ENCODE data around the gene KLHDC8A. TPM values are rescaled to one million over a fixed set of nuclear protein-coding genes. Genes with fewer than 3 reads are reported as not detected.
A peak's percentile ranks its signal among the peaks of the same experiment; 100 is the strongest.

KLHDC8A gene
- total and polyA plus RNA-seq, 12 donors, result 5.1 to 74.9 (median 38.8) TPM

- TF ChIP-seq, protein P1, sequence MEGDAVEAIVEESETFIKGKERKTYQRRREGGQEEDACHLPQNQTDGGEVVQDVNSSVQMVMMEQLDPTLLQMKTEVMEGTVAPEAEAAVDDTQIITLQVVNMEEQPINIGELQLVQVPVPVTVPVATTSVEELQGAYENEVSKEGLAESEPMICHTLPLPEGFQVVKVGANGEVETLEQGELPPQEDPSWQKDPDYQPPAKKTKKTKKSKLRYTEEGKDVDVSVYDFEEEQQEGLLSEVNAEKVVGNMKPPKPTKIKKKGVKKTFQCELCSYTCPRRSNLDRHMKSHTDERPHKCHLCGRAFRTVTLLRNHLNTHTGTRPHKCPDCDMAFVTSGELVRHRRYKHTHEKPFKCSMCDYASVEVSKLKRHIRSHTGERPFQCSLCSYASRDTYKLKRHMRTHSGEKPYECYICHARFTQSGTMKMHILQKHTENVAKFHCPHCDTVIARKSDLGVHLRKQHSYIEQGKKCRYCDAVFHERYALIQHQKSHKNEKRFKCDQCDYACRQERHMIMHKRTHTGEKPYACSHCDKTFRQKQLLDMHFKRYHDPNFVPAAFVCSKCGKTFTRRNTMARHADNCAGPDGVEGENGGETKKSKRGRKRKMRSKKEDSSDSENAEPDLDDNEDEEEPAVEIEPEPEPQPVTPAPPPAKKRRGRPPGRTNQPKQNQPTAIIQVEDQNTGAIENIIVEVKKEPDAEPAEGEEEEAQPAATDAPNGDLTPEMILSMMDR (IDR thresholded peaks at IDR 0.05), result no peak
- no peak for TF ChIP-seq POLR2A (IDR thresholded peaks at IDR 0.05)
- H3K9me3 ChIP-seq (replicated peaks in 1 of 3), result no peaks in the 10 kb centered on the region
- no peak overlapping the region for H3K4me3 ChIP-seq
- no peak for DNase-seq
- H3K4me1 ChIP-seq (replicated peaks in 1 of 2), result no peaks in the 10 kb centered on the region
- H3K27ac ChIP-seq, result no peak overlapping the region
- no peaks in the 10 kb centered on the region for H3K27me3 ChIP-seq
- WGBS, 4 donors, result 92 to 95% (median 94%) methylated on average over 2 to 19 of the region's 19 CpGs; no CpG with 5 or more reads in 1 of the 4 donors
- intact Hi-C loops (cut with DNase I), result no loop called here
- peaks cover 0 to 67% of the 10 kb centered on the region in 2 donors for H3K36me3 ChIP-seq (replicated peaks in 1 of 2)
Measured at GRCh38 chr1:205304046-205304694, 52.6 kb downstream of the KLHDC8A start.

DNA sequence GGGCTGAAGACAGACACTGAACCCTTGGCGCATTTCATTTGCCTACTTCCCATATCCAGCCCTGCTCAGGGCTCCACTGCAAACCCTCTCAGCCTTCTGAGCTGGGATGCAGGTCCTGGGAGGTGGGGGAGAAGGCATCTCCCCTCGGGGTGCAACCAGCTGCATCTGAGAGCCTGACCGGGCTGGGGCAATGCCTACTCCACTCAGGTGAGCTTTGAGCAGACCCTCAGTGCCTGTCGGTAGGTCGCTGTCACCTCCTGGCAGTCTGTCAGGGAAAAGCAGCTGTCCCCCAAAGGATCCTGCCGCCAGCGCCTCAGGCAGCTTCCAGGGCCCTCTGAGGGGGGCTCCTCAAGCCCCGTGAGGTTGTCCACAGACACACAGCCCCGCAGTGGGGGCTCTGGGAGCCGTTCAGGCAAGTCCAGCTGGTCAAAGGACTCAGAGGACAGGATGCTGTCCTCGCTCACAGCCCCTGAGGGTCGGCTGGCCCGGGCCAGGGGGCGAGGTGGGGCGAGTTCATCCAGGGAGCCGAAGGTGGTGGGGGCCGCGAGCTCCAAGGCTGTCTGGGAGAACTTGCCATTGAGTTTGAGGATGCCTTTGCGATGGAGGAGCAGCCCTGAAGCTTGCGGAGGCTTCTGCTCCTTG lies 53.4 kb downstream of the KLHDC8A start:
- intact Hi-C loops (cut with DNase I), result no loop called here
- 90 to 96% (median 91%) methylated on average over 5 to 20 of the region's 20 CpGs for WGBS, 4 donors
- no peak for DNase-seq
- H3K27me3 ChIP-seq, result no peaks in the 10 kb centered on the region
- peaks cover 0 to 61% of the 10 kb centered on the region in 2 donors for H3K36me3 ChIP-seq (replicated peaks in 1 of 2)
- no peak overlapping the region for H3K4me3 ChIP-seq
- no peaks in the 10 kb centered on the region for H3K9me3 ChIP-seq (replicated peaks in 1 of 3)
- no peaks in the 10 kb centered on the region for H3K4me1 ChIP-seq (replicated peaks in 1 of 2)
- H3K27ac ChIP-seq, result no peak overlapping the region
- TF ChIP-seq, protein P1 (IDR thresholded peaks at IDR 0.05), result no peak
- no peak for TF ChIP-seq POLR2A (IDR thresholded peaks at IDR 0.05)

DNA sequence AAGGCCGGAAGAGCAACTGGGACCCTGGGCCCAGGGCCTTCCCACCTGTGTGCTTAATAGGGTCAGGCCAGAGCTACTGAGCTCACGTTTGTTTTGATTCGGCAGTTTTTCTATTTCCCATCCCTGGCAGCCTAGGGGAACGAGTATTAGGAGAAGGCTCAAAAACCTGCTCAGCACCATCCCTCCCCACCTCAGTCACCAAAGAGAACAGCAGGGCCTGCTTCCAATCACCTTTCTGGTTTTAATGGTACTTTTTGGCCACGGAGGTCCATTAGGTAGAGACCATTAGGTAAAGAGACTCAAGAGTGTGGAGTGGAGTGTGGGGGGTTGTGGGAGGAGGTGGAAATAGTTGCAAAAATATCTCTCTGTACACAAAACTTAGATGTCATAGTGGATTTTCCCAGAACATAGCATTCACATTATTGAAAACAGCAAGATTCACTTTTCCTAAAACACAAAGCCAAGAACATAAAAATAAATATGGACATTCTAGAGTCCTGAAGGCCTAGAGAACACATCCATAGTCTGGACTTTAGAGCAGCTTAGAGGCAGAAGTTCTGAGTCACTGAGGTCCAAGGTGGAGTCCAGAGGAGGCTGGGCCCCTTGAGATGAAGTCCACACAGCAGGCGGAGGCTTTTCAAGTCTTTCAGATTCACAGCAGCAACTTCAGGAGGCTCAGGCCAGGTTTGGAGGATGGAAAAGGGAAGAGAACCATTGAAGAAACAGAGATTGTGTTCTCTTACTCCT lies 54.7 kb downstream of the KLHDC8A start:
- TF ChIP-seq POLR2A (IDR thresholded peaks at IDR 0.05), result no peak
- TF ChIP-seq, protein P1 (IDR thresholded peaks at IDR 0.05), result no peak
- no peak for DNase-seq
- Histone ChIP-seq H3K9me3 (replicated peaks in 1 of 3) (no peaks in the 10 kb centered on the region), H3K4me3 (no peak overlapping the region), H3K4me1 (replicated peaks in 1 of 2) (no peaks in the 10 kb centered on the region), H3K27me3 (no peaks in the 10 kb centered on the region), H3K27ac (peak overlapping the region in 1 of 5 donors; percentile 31), H3K36me3 (replicated peaks in 1 of 2) (peaks cover 0 to 48% of the 10 kb centered on the region in 2 donors)
- WGBS, 4 donors, result 79 to 87% (median 82%) methylated on average over 6 of the region's 6 CpGs
- intact Hi-C loops (cut with DNase I), result no loop called here

GRCh38 chr1:205301205-205301821 lies 55.4 kb downstream of the KLHDC8A start:
- intact Hi-C loops (cut with DNase I), result no loop called here

More at GRCh38 chr1:205301205-205301821, 55.4 kb downstream of the KLHDC8A start:
- Histone ChIP-seq H3K36me3 (replicated peaks in 1 of 2) (peaks cover 0 to 40% of the 10 kb centered on the region in 2 donors), H3K9me3 (replicated peaks in 1 of 3) (no peaks in the 10 kb centered on the region), H3K27ac (peak overlapping the region in 1 of 5 donors; percentile 31), H3K4me3 (no peak overlapping the region), H3K27me3 (no peaks in the 10 kb centered on the region), H3K4me1 (replicated peaks in 1 of 2) (no peaks in the 10 kb centered on the region)
- WGBS, 4 donors, result 52 to 70% (median 63%) methylated on average over 12 to 14 of the region's 14 CpGs
- peak in 2 of 7 donors; percentile 26 to 48 for DNase-seq
- TF ChIP-seq, protein P1 (IDR thresholded peaks at IDR 0.05), result no peak
- TF ChIP-seq POLR2A (IDR thresholded peaks at IDR 0.05), result no peak
